HG02970 (cell line): ENCODE results near the gene KRT84.
"Not testable (repeated sequence)": the region's sequence is repeated elsewhere in the genome, so short reads cannot be mapped to it uniquely, and the experiment has no call there.

Experiments
- ATAC-seq: cut with Tn5 transposase; IDR thresholded peaks from one replicate; pipeline ENCODE4 v1.9.1; 2021; ENCODE audit warnings: mild to moderate bottlenecking, moderate library complexity, moderate number of reproducible peaks; ENCODE audit not compliant: unreplicated experiment, low FRiP score

Gene KRT84

GRCh38 chr12:52413202-52413601 is 27.8 kb upstream of the KRT84 start:
- ATAC-seq: no peak

GRCh38 chr12:52411815-52412214 is 26.4 kb upstream of the KRT84 start:
- ATAC-seq: no peak

- not testable (repeated sequence) for ATAC-seq
These were observed 25.3 kb upstream of the KRT84 start for GRCh38 chr12:52410589-52411248.

- no peak for ATAC-seq
These were observed 22.5 kb upstream of the KRT84 start for GRCh38 chr12:52407918-52408317.

- ATAC-seq: no peak
These were observed 20.5 kb upstream of the KRT84 start, which contains the start of gene KRT82 for GRCh38 chr12:52405922-52406385. TSS of gene KRT82 (minus strand) at chr12:52406335. CDS start at chr12:52406277, 58 bp downstream.

- ATAC-seq: no peak
These were observed 19.5 kb upstream of the KRT84 start for GRCh38 chr12:52404951-52405350.

GRCh38 chr12:52403561-52403960 is 18.1 kb upstream of the KRT84 start:
- ATAC-seq: no peak

- ATAC-seq: no peak
These were observed 17.6 kb upstream of the KRT84 start for GRCh38 chr12:52402873-52403540.

- no peak for ATAC-seq
These were observed 16.9 kb upstream of the KRT84 start for GRCh38 chr12:52402377-52402776.

GRCh38 chr12:52401926-52402325 is 16.5 kb upstream of the KRT84 start:
- ATAC-seq: no peak

GRCh38 chr12:52401526-52401925 is 16.1 kb upstream of the KRT84 start:
- ATAC-seq: no peak

GRCh38 chr12:52400906-52401305 is 15.5 kb upstream of the KRT84 start:
- ATAC-seq: no peak

- no peak for ATAC-seq
These were observed 14.3 kb upstream of the KRT84 start for GRCh38 chr12:52399756-52400155.

GRCh38 chr12:52398176-52398575 is 12.7 kb upstream of the KRT84 start:
- no peak for ATAC-seq

- no peak for ATAC-seq
These were observed 11.2 kb upstream of the KRT84 start for GRCh38 chr12:52396656-52397055.

- no peak for ATAC-seq
These were observed 10.4 kb upstream of the KRT84 start for GRCh38 chr12:52395761-52396434.

GRCh38 chr12:52394836-52395405 is 9.5 kb upstream of the KRT84 start:
- no peak for ATAC-seq

GRCh38 chr12:52392465-52393007 is 7.1 kb upstream of the KRT84 start:
- no peak for ATAC-seq

GRCh38 chr12:52391618-52392002 is 6.2 kb upstream of the KRT84 start:
- no peak for ATAC-seq

- ATAC-seq: no peak
These were observed 5.5 kb upstream of the KRT84 start for GRCh38 chr12:52390739-52391617.
